ENCODE data around the gene EIF2B2. TPM values are rescaled to one million over a fixed set of nuclear protein-coding genes. Genes with fewer than 3 reads are reported as not detected.

EIF2B2 gene
- polyA plus RNA-seq, 1 of the 3 experiments (the other 2 are of a cell fraction): 125 TPM

DNA sequence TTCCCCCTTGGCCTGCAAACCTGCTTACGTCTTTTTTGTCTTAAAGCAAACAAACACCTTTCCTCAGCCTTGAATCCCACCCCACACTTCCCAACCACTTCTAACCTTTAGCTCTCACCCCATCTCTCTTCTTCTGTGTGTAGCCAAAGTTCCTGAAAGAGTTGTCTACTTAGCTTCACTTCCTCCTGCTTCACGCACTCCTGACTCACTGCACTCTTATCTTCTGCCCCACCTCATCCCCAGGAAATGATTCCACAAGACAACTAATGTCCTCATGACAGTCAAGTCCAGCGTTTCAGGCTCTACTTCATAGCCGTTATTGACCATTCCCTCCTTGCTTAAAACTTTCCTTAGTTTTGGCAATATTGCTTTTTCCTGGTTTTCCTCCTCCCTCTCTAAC lies 22.4 kb downstream of the EIF2B2 start:
- DNase-seq: no peak
- Histone ChIP-seq H3K36me3 (replicated peaks in 1 of 2; ENCODE audit: control insufficient read depth in 1 of 2, insufficient read depth in 2 of 2, low read length in 1 of 2) (peaks cover 14 to 18% of the 10 kb centered on the region in 2 experiments), H4K20me1 (ENCODE audit: insufficient read depth) (no peaks in the 10 kb centered on the region), H3K27ac (ENCODE audit: low read depth in 2 of 2, low read length in 1 of 2) (no peak overlapping the region), H3K4me3 (ENCODE audit: low read depth in 2 of 2, low read length in 1 of 2) (no peak overlapping the region), H3K27me3 (ENCODE audit: insufficient read depth) (no peaks in the 10 kb centered on the region), H2AFZ (ENCODE audit: low read depth) (no peak overlapping the region), H3K79me2 (ENCODE audit: insufficient read depth) (no peaks in the 10 kb centered on the region), H3K9ac (no peak overlapping the region), H3F3A (replicated peaks; ENCODE audit: insufficient read depth) (peaks cover 7% of the 10 kb centered on the region), H3K9me2 (no peaks in the 10 kb centered on the region), H3K4me1 (ENCODE audit: control insufficient read depth in 1 of 2, insufficient read depth in 2 of 2, low read depth in 1 of 2, low read length in 1 of 2) (no peaks in the 10 kb centered on the region), H3K9me3 (no peaks in the 10 kb centered on the region), H3K4me2 (no peak overlapping the region)
- TF ChIP-seq NFIC (IDR thresholded peaks at IDR 0.05; ENCODE audit: borderline replicate concordance) (no peak), SIN3A (IDR thresholded peaks at IDR 0.05; ENCODE audit: borderline replicate concordance, low read depth, low read length) (no peak), RFX5 (IDR thresholded peaks at IDR 0.05; ENCODE audit: low read length) (no peak), TCF12 (IDR thresholded peaks at IDR 0.05) (no peak), POLR2AphosphoS5 (IDR thresholded peaks at IDR 0.05; ENCODE audit: low read depth, low read length) (no peak), GABPA (IDR thresholded peaks at IDR 0.05; ENCODE audit: low read depth) (no peak), RAD21 (IDR thresholded peaks at IDR 0.05; ENCODE audit: low read length) (no peak), MXI1 (IDR thresholded peaks at IDR 0.05; ENCODE audit: low read depth, low read length) (no peak), YY1 (IDR thresholded peaks at IDR 0.05; ENCODE audit: low read depth) (no peak), TAF1 (IDR thresholded peaks at IDR 0.05; ENCODE audit: borderline replicate concordance, low read depth, low read length) (no peak)
- TF ChIP-seq, protein P1, sequence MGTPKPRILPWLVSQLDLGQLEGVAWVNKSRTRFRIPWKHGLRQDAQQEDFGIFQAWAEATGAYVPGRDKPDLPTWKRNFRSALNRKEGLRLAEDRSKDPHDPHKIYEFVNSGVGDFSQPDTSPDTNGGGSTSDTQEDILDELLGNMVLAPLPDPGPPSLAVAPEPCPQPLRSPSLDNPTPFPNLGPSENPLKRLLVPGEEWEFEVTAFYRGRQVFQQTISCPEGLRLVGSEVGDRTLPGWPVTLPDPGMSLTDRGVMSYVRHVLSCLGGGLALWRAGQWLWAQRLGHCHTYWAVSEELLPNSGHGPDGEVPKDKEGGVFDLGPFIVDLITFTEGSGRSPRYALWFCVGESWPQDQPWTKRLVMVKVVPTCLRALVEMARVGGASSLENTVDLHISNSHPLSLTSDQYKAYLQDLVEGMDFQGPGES (IDR thresholded peaks at IDR 0.05; ENCODE audit: low read depth, low read length): no peak
- TF ChIP-seq, protein P2, sequence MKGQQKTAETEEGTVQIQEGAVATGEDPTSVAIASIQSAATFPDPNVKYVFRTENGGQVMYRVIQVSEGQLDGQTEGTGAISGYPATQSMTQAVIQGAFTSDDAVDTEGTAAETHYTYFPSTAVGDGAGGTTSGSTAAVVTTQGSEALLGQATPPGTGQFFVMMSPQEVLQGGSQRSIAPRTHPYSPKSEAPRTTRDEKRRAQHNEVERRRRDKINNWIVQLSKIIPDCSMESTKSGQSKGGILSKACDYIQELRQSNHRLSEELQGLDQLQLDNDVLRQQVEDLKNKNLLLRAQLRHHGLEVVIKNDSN (IDR thresholded peaks at IDR 0.05; ENCODE audit: borderline replicate concordance, low read depth): no peak
- TF ChIP-seq, protein P3, sequence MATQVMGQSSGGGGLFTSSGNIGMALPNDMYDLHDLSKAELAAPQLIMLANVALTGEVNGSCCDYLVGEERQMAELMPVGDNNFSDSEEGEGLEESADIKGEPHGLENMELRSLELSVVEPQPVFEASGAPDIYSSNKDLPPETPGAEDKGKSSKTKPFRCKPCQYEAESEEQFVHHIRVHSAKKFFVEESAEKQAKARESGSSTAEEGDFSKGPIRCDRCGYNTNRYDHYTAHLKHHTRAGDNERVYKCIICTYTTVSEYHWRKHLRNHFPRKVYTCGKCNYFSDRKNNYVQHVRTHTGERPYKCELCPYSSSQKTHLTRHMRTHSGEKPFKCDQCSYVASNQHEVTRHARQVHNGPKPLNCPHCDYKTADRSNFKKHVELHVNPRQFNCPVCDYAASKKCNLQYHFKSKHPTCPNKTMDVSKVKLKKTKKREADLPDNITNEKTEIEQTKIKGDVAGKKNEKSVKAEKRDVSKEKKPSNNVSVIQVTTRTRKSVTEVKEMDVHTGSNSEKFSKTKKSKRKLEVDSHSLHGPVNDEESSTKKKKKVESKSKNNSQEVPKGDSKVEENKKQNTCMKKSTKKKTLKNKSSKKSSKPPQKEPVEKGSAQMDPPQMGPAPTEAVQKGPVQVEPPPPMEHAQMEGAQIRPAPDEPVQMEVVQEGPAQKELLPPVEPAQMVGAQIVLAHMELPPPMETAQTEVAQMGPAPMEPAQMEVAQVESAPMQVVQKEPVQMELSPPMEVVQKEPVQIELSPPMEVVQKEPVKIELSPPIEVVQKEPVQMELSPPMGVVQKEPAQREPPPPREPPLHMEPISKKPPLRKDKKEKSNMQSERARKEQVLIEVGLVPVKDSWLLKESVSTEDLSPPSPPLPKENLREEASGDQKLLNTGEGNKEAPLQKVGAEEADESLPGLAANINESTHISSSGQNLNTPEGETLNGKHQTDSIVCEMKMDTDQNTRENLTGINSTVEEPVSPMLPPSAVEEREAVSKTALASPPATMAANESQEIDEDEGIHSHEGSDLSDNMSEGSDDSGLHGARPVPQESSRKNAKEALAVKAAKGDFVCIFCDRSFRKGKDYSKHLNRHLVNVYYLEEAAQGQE (IDR thresholded peaks at IDR 0.05; ENCODE audit: low read depth, low read length): no peak
- TF ChIP-seq, protein P4, sequence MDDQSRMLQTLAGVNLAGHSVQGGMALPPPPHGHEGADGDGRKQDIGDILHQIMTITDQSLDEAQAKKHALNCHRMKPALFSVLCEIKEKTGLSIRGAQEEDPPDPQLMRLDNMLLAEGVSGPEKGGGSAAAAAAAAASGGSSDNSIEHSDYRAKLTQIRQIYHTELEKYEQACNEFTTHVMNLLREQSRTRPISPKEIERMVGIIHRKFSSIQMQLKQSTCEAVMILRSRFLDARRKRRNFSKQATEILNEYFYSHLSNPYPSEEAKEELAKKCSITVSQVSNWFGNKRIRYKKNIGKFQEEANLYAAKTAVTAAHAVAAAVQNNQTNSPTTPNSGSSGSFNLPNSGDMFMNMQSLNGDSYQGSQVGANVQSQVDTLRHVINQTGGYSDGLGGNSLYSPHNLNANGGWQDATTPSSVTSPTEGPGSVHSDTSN (IDR thresholded peaks at IDR 0.05): no peak
- TF ChIP-seq, protein P5, sequence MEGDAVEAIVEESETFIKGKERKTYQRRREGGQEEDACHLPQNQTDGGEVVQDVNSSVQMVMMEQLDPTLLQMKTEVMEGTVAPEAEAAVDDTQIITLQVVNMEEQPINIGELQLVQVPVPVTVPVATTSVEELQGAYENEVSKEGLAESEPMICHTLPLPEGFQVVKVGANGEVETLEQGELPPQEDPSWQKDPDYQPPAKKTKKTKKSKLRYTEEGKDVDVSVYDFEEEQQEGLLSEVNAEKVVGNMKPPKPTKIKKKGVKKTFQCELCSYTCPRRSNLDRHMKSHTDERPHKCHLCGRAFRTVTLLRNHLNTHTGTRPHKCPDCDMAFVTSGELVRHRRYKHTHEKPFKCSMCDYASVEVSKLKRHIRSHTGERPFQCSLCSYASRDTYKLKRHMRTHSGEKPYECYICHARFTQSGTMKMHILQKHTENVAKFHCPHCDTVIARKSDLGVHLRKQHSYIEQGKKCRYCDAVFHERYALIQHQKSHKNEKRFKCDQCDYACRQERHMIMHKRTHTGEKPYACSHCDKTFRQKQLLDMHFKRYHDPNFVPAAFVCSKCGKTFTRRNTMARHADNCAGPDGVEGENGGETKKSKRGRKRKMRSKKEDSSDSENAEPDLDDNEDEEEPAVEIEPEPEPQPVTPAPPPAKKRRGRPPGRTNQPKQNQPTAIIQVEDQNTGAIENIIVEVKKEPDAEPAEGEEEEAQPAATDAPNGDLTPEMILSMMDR (IDR thresholded peaks at IDR 0.05): no peak
- TF ChIP-seq, protein P6, sequence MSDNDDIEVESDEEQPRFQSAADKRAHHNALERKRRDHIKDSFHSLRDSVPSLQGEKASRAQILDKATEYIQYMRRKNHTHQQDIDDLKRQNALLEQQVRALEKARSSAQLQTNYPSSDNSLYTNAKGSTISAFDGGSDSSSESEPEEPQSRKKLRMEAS (IDR thresholded peaks at IDR 0.05; ENCODE audit: low read depth): no peak
- 86% methylated on average over 4 of the region's 4 CpGs for WGBS (ENCODE audit: low lambda C conversion rate)
- CTCF ChIA-PET: interaction anchor here (1.6 to 4.7 kb wide), 3 partner anchors 13 to 63 kb away, joined by 4 to 28 read pairs (median 8); no protein-coding TSS in a partner anchor
- POLR2A ChIA-PET: no interaction called here

All from SK-N-SH (cell line).